HFF-Myc (cell line): ENCODE measurements around the gene NEK7.

Experiments
- DNase-seq: peaks from one replicate; pipeline ENCODE4 v3.0.0-alpha.2; 2011; ENCODE audit warnings: low read depth; ENCODE audit errors: extremely low read depth
- H3K4me3 ChIP-seq: replicated peaks from 2 replicates; pipeline ENCODE4 v1.5.1; 2011; ENCODE audit warnings: low read depth, mild to moderate bottlenecking, control low read depth, low read length
- CTCF ChIP-seq: IDR thresholded peaks from 2 replicates; pipeline ENCODE4 v1.5.1; 2012; ENCODE audit warnings: mild to moderate bottlenecking, low read depth, low read length, control low read depth; ENCODE audit errors: missing control alignments

Gene NEK7

GRCh38 chr1:198364471-198364870 is 207.7 kb downstream of the NEK7 start:
- no peak overlapping the region for H3K4me3 ChIP-seq
- no peak for DNase-seq
- no peak for TF ChIP-seq CTCF

- no peak for TF ChIP-seq CTCF
- DNase-seq, result no peak
- H3K4me3 ChIP-seq, result no peak overlapping the region
These were observed 210.5 kb downstream of the NEK7 start for GRCh38 chr1:198367296-198367695.

GRCh38 chr1:198370996-198371395 is 214.2 kb downstream of the NEK7 start:
- H3K4me3 ChIP-seq, result no peak overlapping the region
- DNase-seq, result no peak
- TF ChIP-seq CTCF, result no peak
